ENCODE results near the gene SIRT5.

GRCh38 chr6:13561624-13562267 is 12.7 kb upstream of the SIRT5 start:
- TF ChIP-seq CTCF (IDR thresholded peaks at IDR 0.05), result no peak
- no peak for TF ChIP-seq POLR2A (IDR thresholded peaks at IDR 0.05)
- no peak for TF ChIP-seq POLR2AphosphoS5 (IDR thresholded peaks at IDR 0.05; ENCODE audit: insufficient read depth in 1 of 2, low read depth in 1 of 2)

All from vagina (tissue), 2 donors.